ENCODE measurements around the gene RUFY4.

RUFY4 gene

GRCh38 chr2:218063486-218063885 is 5.6 kb upstream of the RUFY4 start:
- no peak for DNase-seq

GRCh38 chr2:218063896-218064295 is 5.2 kb upstream of the RUFY4 start:
- DNase-seq: no peak

- DNase-seq: no peak
Observed at GRCh38 chr2:218065239-218066006, 3.6 kb upstream of the RUFY4 start.

- no peak for DNase-seq
Observed at GRCh38 chr2:218066926-218067515, 2.0 kb upstream of the RUFY4 start.

GRCh38 chr2:218067523-218067922 is 1.5 kb upstream of the RUFY4 start:
- no peak for DNase-seq

GRCh38 chr2:218069606-218070300 is 700 bp downstream of the RUFY4 start:
- no peak for DNase-seq

- DNase-seq: no peak
Observed at GRCh38 chr2:218070587-218070986, 1.5 kb downstream of the RUFY4 start.

GRCh38 chr2:218071218-218071937 is 2.3 kb downstream of the RUFY4 start:
- no peak for DNase-seq

- no peak for DNase-seq
Observed at GRCh38 chr2:218072002-218072401, 2.9 kb downstream of the RUFY4 start.

GRCh38 chr2:218072478-218073024 is 3.5 kb downstream of the RUFY4 start:
- no peak for DNase-seq

- no peak for DNase-seq
Observed at GRCh38 chr2:218073185-218073584, 4.1 kb downstream of the RUFY4 start.

GRCh38 chr2:218074031-218074430 is 5.0 kb downstream of the RUFY4 start:
- DNase-seq: peak; percentile 43

- no peak for DNase-seq
Observed at GRCh38 chr2:218075975-218076811, 7.1 kb downstream of the RUFY4 start.

- no peak for DNase-seq
Observed at GRCh38 chr2:218077464-218078216, 8.6 kb downstream of the RUFY4 start.

- DNase-seq: no peak
Observed at GRCh38 chr2:218079943-218080913, 11.2 kb downstream of the RUFY4 start.

GRCh38 chr2:218081063-218081462 is 12.0 kb downstream of the RUFY4 start:
- no peak for DNase-seq

GRCh38 chr2:218081695-218082094 is 12.6 kb downstream of the RUFY4 start:
- DNase-seq: no peak

GRCh38 chr2:218082586-218083351 is 13.7 kb downstream of the RUFY4 start:
- DNase-seq: no peak

GRCh38 chr2:218083352-218083676 is 14.3 kb downstream of the RUFY4 start:
- no peak for DNase-seq
